NCI-H2227 treated with DMSO at 0.1 percent for 48 hours (cell line): ENCODE results near the gene ARSG.
"Not testable (repeated sequence)": the region's sequence is repeated elsewhere in the genome, so short reads cannot be mapped to it uniquely, and the experiment has no call there.

Experiments used
- DNase-seq: peaks from one replicate; lab custom pipeline; 2025; lab: John Stamatoyannopoulos, UW

The ARSG gene

GRCh38 chr17:68306819-68307218 lies 15.5 kb downstream of the ARSG start:
- DNase-seq: no peak

GRCh38 chr17:68307443-68307842 lies 16.1 kb downstream of the ARSG start:
- no peak for DNase-seq

GRCh38 chr17:68308486-68308885 lies 17.2 kb downstream of the ARSG start:
- DNase-seq: not testable (repeated sequence)

- DNase-seq: not testable (repeated sequence)
Observed at GRCh38 chr17:68309066-68309670, 17.9 kb downstream of the ARSG start.

- DNase-seq: no peak
Observed at GRCh38 chr17:68310152-68310551, 18.9 kb downstream of the ARSG start.

- no peak for DNase-seq
Observed at GRCh38 chr17:68314916-68315535, 23.7 kb downstream of the ARSG start.

GRCh38 chr17:68315930-68316329 lies 24.6 kb downstream of the ARSG start:
- no peak for DNase-seq

- no peak for DNase-seq
Observed at GRCh38 chr17:68317458-68317857, 26.2 kb downstream of the ARSG start.

GRCh38 chr17:68318103-68318991 lies 27.1 kb downstream of the ARSG start:
- DNase-seq: no peak

- DNase-seq: no peak
Observed at GRCh38 chr17:68319410-68320162, 28.3 kb downstream of the ARSG start.

- DNase-seq: no peak
Observed at GRCh38 chr17:68320311-68320865, 29.1 kb downstream of the ARSG start.

- DNase-seq: no peak
Observed at GRCh38 chr17:68320943-68321555, 29.8 kb downstream of the ARSG start.

- DNase-seq: no peak
Observed at GRCh38 chr17:68321556-68321954, 30.3 kb downstream of the ARSG start.

- DNase-seq: no peak
Observed at GRCh38 chr17:68322630-68323029, 31.3 kb downstream of the ARSG start.

- no peak for DNase-seq
Observed at GRCh38 chr17:68324114-68324513, 32.8 kb downstream of the ARSG start.

- DNase-seq: no peak
Observed at GRCh38 chr17:68324654-68325336, 33.5 kb downstream of the ARSG start.

- no peak for DNase-seq
Observed at GRCh38 chr17:68325961-68326360, 34.7 kb downstream of the ARSG start.

GRCh38 chr17:68326681-68327080 lies 35.4 kb downstream of the ARSG start:
- DNase-seq: no peak

GRCh38 chr17:68327823-68328557 lies 36.7 kb downstream of the ARSG start:
- no peak for DNase-seq

GRCh38 chr17:68328676-68329075 lies 37.4 kb downstream of the ARSG start:
- DNase-seq: no peak
